A673 (cell line): Measurements from ENCODE around the gene LAMP2.
"Not testable (repeated sequence)": the region's sequence is repeated elsewhere in the genome, so short reads cannot be mapped to it uniquely, and the experiment has no call there.

Source experiments
- CTCF ChIP-seq: fragments of 300-800, 200-600 bp; sonication (generic); conservative IDR thresholded peaks from 2 replicates; pipeline ENCODE4 v1.5.1; 2017; ENCODE audit warnings: low read depth, mild to moderate bottlenecking, antibody characterized with exemption, low read length, moderate library complexity, mixed read lengths
- EZH2 ChIP-seq: fragments of 200-600 bp; sonication (generic); IDR thresholded peaks from 2 replicates; pipeline ENCODE4 v1.6.1; 2017; ENCODE audit warnings: borderline replicate concordance, low read depth, mild to moderate bottlenecking, mixed read lengths, antibody characterized with exemption, low read length; ENCODE audit not compliant: poor library complexity, severe bottlenecking

GRCh38 chrX:120475447-120475846, 6.4 kb upstream of the LAMP2 start:
- peak; percentile 59 for TF ChIP-seq CTCF
- not testable (repeated sequence) for TF ChIP-seq EZH2
